Measurements from ENCODE around the gene IP6K2.

IP6K2 gene

DNA sequence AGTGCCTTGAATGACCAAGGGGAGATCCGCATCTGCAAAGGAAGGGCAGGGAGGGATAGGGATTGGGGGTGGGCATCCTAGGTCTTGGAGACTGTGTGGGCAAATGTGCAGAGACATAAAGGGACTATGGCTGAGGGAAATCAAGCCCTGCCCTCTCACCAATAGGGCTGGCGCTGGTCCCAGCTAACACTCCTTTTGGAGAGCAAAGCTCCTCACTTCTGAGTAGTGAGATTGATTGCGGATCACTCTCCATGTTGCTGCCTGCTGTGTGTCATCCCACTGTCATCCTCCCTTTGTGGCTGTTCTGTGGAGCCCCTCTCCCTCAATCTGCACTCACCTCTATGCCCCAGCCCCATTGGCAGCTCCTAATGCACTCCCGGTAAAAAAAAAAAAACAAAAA lies 52.1 kb downstream of the IP6K2 start:
- DNase-seq (ENCODE audit: low read depth in 2 of 2), result no peak

DNA sequence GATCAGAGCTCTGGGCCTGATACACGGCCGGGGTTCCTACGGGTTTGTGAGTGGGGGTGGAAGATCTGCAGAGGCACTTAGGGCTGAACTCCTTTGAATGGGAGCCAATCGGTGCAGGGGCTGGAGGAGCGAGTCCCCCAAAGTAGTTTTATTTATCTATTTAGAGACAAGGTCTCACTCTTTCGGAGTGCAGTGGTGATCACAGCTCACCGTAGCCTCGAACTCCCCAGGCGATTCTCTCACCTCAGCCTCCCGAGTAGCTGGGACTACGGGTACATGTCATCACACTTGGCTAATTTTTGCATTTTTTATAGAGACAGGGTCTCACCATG lies 52.7 kb downstream of the IP6K2 start:
- DNase-seq (ENCODE audit: low read depth in 2 of 2), result no peak

DNA sequence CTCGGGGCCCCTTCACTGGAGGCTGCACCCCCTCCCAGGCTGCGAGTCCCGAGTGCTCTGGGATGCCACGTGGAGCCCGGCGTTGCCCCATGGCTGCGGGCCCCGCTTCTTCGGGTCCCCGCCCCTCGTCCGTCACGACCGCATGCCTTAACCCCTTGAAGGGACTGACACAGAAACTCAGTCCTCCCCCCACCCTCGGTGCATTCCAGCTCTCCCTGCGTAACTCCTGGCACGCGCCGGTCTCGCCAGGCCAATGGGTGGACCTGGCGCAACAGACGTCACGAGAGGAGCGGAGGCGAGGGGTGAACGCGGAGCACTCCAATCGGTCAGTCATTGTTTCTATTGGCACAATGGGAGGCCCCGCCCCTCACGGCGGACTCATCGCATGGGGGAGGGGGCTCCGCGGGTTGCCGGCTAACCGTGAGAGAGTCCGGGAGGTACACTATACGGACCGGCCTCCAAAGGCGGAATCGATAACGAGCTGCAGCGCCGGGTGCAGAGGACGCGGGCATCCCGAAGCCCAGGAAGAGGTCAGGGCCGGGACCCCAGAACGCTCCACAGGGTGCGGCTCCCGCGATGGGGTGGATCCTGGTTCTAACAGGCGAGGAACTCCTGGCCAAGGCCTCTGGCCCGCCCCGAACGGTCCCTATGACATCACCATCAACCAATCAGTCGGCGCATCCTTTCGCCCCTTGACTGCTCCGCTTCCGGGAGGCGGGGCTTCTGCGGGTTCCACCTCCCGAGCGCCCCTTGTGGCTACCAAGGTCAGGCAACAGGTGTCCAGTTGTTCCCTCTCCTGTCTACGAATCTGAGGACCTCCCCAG lies 53.3 kb downstream of the IP6K2 start:
- DNase-seq (ENCODE audit: low read depth in 2 of 2), result peak; percentile 69 to 77

DNA sequence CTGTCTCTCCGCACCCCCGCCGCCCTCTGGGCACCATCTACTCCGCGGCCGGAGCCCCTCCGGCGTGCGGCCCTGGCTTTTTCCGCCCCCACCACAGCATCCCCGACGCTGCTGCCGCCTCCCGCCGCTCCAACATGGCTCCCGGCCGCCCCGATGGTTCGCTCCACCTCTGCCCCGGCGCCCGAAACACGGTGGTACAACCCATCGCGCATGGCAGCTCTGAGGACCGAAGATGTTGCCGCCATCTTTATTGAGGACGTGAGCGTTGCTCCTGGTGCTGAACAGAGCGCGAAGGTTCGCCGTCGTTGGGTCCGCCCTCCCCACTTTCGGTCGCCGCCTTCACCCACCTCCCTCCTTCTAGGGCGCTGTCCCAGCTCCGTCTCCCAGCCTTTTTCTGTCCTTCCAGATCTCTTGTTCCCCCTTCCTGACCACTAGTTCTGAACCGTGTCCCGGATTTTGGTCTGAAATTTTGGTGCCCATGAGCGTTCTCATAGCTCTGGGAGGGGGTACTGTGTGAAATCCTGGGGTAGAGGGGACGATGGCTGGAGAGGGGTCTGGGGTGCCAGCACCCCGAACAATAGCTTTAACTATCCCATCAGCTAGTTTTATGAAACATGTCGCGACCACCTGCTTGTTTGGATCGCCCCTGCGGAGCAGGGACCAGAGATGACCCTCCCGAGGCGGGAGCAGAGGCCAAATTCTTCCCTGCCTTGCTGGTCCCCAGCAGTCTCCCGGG lies 54.1 kb downstream of the IP6K2 start, which contains the start of gene CELSR3:
TSS of gene CELSR3 (minus strand) at position 134 of the 736 bp plus-strand sequence. CDS start 252 bp downstream, outside the sequence.
- peak in 1 of 2 donors; percentile 23 for DNase-seq (ENCODE audit: low read depth in 2 of 2)

DNA sequence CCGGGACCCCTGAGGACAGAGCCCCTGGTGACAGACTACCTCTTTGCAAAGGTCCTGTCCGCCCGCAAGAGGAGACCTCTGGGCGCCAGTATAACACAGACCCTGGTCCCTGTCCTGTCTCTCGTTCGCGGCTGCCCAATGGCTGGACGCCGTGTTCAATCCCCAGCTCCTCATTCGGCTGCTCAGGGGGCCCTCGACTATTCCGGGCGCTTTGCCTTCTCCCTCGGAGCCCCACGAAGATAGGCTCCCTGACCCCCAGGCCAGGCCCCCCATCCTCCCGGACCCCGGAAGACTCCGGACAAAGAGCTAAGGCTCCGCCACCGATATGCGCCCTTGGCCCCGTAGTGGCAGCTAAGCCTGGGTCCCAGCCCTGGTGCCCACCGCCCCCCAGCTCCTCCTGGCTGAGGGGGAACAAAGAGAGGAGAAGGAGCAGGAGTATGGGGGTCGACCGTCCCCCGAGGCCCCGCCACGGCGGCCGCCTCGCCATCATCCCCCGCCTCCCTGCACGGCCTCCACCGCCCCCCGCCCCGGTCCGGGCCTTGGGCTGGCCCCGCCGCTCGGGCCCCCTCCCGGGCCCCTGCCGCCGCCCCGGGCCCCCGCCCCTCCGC lies 54.8 kb downstream of the IP6K2 start:
- DNase-seq (ENCODE audit: low read depth in 2 of 2), result no peak

DNA sequence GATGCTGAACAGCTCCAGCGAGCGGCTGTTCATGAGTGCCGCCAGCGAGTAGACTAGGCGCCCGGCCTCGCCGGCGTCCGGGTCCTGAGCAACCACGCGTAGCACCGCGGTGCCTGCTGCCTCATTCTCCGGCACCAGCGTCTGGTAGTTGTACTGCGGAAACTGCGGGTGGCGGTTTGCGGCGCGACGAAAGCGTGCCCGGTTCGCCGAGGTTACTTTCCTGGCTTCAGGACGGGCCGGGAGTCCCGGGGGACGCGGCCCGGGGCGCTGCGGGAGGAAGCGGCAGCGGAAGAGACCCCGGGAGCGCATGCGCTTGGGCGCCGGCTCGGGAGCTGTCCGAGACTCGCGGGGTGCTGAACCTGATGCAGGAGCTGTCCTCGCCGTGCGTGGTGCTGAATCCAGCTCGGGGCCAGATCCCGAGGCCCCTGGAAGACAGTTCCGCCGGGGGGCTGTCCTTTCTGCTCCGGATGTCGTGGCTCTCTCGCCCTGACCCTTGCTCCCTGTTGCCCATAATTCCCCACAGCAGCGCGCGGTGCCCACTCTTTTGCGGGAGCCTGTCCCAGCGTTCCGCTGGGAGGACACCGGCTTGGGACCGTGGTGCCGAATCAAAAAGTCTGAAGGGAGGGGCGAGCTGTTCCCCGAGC lies 55.4 kb downstream of the IP6K2 start:
- DNase-seq (ENCODE audit: low read depth in 2 of 2), result peak; percentile 44 to 54

DNA sequence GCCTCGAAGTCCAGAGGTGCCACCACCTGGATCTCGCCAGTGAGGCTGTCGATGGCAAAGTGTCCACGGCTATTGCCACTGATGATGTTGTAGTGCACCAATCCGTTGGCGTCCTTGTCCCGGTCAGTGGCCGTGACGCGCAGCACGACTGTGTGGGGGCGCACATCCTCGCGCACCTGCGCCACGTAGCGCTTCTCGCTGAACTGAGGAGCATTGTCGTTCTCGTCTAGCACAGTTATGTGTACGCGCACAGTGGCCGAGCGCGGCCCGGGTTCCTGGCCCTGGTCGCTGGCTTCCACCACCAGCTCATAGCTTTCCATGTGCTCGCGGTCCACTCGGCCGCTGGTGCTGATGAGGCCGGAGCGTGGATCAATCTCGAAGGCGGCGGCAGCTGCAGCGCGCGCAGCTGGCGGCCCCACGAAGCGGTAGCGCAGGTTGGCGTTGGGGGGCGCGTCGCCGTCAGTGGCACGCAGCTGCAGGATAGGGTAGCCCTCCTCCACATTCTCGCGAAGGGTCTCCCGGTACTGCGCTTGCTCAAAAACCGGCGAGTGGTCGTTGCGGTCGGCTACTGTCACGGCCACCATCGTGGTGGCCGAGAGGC lies 56.1 kb downstream of the IP6K2 start:
- no peak for DNase-seq (ENCODE audit: low read depth in 2 of 2)

DNA sequence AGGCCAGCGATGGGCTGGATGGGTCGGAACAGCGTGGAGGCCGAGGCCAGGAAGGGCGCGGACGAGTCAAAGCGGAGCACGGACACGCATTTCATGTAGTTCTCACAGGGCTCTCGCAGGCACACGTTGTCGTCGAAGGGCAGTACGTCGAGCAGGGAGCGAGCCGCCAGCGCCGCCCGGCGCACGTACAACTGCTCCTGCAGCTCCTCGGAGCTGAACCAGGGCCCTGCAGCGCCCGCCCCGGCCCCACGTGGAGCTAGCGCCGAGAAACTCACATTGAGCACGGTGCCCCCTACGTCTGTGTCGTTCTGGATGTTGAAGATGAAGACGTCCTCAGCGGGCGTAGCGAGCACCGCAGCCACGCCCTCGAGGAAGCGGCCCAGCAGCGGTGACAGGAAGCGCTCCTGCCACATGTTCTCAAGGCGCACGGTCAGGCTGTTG lies 60.2 kb downstream of the IP6K2 start:
- DNase-seq (ENCODE audit: low read depth in 2 of 2), result peak in 1 of 2 donors; percentile 19

DNA sequence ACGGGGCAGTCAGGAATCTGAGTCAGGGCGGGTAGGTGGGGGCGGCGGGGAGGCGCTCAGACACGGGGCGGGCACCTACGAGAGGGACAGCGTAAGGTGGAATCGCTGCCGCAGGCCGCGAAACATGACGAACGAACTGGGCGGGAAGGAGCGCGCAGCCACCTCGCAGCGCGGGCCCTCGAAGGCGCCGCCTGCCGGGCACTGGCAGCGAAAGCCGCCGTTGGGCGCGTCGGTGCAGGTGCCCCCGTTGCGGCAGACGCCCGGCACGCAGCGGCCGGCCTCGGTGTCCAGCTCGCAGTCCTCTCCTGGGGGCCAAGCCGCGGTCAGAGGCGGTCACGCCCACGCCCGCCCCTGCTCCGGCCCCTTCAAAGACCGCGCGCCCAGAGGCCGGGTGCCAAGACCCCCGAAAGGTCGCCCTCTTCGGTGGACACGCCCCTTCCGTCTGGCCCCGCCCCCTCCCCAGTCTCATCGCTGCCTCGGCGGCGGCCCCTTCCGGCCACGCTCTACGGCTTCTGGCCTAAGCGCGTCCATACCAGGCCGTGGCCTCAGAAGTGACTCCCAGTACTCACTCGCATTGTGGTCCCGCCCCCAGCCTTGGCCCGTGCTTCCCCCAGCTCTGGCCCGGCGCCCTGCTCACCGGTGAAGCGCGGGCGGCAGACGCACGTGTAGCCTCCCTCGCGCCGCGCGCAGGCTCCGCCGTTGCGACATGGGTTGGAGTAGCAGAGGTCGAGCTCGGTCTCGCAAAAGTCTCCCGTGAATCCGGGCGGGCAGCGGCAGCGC lies 60.8 kb downstream of the IP6K2 start:
- DNase-seq (ENCODE audit: low read depth in 2 of 2), result peak; percentile 80 to 86

DNA sequence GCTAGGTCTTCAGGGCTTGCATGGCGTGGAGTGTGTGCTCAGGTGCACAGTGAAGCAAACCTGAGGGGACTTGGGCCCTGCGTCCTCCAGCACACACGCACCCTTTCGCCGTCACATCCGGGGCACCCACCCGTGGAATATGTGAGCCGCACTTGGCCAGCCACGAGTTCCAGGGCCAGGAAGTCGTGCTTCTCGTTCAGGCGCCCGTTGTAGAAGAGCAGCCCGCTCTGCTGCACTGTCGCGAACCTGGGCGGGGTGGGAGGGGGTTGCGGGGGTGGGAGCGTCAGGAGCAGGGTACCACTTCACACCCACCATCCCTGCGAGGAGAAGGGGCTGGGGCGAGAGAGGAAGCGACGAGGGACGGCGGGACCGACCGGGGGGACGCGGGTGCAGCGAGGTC lies 61.4 kb downstream of the IP6K2 start:
- peak; percentile 50 to 65 for DNase-seq (ENCODE audit: low read depth in 2 of 2)

DNA sequence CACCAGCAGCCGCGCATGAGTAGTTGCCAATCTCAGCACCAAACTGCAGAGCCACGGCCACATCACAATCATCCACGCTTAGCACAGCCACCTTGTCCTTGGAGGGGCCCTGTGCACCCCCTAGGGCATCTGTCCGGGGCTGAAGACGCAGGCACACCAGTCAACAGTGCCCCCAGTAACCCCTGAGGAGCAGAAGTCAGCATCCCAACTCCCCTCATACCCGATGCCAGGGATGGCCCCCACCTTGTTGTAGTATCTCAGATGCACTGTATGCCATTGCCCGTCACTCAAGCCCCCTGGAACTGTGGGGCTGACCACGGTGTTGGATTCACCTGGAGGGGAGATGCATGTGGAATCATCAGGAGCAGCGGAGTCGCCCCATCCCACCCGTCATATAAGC lies 62.0 kb downstream of the IP6K2 start:
- DNase-seq (ENCODE audit: low read depth in 2 of 2), result no peak

DNA sequence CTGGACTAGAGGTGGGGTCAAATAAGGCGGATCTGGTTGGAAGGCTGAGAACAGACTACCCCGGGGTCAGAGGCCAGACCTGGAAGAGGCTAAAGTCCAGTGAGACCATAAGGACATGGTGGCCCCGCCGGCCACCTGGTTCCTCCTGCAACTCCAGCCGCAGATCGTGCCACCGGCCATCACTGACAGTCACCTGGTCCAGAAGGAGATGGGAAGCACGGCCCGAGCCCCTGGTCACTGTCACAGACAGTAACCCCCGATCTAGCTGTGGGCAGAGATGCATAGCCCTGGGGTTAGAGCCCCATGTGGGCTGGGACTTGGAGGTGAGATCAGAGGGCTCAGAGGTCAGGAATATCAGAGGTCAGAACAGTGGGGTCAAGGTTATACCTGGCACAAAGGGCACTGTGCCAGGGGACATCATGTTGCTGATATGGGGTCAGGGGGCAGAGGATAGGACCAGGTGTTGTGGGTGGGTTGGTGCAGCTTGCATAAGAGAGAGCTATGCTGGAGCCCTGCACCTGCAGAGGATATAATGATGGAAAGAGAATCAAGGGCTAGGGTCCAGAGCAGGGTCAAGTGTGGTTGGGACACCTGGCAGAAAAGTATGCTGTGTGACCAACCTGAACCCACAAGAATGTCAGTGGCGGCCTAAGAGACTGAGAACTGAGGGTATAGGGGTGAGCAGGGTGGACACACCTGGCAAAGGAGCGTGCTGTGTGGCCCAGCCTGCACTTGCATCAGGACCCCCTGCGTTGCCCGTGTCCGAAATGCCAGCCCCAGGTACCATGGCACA lies 63.9 kb downstream of the IP6K2 start:
- DNase-seq (ENCODE audit: low read depth in 2 of 2), result no peak

DNA sequence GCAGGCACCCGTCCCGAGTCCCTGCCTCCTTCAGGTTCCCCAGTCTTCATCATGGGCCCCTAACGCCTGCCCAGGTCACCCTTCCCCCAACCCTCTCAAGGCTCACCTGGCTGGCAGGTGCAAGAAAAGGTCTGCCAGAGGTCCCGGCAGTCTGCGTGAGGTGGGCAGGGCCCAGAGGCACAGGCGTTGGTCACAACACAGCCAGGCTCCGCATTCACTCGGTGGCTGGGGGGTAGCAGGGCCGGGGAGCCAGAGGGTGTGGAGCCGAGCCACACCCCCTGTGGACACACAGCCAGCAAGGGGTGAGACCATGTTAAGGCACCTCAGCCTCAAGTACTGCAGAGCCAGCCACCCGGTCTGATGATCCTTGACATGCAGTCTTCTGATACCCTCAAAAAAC lies 65.2 kb downstream of the IP6K2 start:
- DNase-seq (ENCODE audit: low read depth in 2 of 2), result no peak

DNA sequence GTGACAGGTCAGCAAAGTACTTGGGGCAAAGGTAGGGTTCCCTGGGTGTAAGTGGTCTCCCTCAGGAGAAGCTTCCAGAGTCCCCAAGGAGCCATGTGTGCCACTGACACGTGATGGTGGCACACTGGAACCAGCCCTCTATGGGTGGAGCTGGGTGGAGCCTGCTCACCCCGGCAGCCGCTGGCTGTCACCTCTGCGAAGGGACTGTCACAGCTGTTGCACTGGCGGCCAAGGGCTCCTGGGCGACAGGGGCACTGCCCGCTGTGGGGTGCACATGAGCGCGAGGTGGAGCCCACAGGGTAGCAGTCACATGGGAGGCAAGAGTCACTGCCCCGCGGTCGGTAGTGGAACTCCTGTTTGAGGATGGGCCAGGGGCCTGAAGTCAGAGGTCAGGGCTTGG lies 66.3 kb downstream of the IP6K2 start:
- DNase-seq (ENCODE audit: low read depth in 2 of 2), result no peak

DNA sequence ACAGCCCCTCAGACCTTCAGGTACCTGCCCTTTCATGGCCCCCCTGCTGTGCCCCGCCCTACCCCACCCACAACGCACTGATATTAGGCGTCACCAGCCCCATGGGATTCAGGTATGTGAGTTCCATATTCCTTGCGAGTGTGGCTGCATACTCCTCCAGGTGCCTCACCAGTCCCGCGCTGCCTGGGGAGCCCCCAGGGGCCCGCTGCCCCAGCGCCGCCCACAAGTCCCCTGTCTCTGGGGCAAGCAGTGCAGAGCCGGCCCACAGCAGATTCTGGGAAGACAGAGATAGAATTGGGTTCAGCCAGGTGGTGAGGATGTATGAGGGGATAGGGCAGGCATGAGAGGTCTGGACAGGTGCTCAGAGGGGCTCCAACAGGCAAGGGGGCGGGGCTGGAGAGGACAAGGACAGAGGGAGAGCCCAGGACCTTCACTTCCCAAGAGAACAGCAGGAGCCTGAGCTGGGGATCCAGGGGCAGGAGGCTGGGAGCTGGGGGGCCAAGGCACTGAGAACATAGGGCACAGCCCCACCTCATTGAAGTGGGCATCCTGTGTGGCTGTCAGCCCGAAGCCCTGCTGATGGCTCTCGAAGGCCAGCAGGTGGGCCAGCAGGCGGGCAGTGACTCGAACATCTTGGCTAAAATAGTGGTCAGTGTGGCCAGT lies 68.7 kb downstream of the IP6K2 start:
- DNase-seq (ENCODE audit: low read depth in 2 of 2), result no peak

DNA sequence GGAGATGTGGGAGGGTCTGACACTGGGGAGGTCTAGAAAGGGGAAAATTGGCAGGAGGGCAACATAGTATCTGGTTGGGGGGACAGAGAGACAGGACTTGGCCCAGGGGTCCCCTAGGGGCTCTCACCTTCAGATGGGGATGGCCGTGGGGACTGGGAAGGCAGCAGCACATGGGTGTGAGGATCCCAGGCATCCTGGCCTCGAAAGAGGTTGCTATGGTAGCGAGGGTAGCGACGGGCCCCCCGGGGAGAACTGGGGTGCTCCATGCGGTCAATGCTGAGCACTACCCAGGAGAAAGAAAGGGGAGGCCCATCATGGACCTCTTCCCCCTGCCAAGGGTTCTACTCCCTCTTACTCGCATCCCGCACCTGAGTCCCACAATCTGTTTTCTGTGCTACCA lies 69.3 kb downstream of the IP6K2 start:
- no peak for DNase-seq (ENCODE audit: low read depth in 2 of 2)

DNA sequence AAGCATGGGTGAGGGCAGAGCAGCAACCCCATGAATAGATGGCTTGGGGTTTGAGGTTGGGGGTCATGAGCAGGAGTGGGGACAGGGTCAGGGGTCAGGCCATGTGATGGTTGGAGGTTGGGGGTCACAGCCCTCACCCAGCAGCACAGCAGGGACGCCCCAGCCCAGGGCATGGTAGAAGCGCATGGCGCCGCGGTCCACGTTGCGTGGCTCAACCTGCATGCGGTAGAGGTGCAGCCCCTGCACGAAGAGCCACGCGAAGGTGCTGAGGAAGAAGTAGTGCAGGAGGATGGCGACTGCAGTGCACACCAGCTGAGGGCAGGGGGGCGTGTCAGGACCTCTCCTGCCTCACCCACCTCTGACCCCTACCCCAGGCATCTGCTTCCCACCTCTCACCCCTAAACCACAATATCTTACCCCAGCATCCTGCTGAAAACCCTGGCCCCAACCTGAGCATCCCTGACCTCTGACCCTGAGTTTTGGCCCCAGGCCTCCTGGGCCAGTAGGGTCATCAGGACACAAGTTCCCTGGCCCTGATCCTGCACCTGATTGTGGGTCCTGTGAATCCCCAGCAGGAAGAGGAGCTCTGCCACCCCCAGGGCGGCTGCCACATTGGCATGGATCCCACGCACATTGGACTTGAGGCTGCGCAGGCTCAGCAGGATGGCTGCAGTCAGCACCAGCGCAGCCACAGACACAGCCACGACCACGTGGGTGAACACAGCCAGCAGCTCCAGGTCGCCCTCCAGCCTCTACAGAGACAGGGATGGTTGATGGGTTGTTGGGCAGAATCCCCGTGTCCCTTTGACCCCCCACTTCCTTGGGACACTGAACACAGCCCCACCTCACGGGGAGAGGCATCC lies 71.9 kb downstream of the IP6K2 start:
- DNase-seq (ENCODE audit: low read depth in 2 of 2), result no peak

DNA sequence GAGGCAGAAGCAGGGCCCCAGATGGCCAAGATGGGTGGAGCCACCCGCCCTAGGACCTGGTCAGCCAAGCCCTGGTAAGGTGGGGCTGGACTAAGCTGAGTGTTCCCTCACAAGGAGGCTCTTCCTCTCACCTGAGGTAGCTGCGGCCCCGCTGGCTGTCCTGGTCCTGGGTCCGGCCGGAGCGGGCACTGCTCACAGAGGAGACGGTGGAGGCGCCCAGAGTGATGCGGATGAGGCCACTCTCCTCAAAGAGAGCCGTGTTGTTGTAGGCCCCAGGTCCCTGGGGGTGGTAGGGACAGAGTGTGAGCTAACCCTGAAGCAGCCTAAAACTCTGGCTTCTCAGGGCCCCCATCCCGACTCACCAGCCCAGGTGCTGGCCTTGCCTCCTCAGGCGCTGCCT lies 74.4 kb downstream of the IP6K2 start:
- no peak for DNase-seq (ENCODE audit: low read depth in 2 of 2)

DNA sequence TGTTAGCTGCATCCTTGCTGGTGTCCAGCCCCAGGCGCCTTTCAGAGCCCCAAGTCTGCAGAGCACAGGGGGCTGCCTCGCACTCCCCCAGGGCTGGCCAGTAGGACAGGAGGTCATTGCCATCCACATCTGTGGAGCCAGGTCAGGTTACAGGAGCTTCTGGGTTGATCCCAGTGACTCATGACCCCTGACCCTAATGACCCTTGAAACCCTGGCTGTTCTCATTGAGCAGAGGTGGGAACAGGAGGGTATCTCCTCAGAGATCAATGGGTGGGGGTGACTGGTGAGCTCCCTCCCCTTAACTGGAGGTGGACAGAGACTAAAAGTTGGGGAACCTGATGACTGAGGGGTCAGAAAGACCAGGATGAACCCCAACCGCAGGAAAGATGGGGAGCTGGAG lies 75.6 kb downstream of the IP6K2 start:
- no peak for DNase-seq (ENCODE audit: low read depth in 2 of 2)
